Measurements from ENCODE around the gene SARDH.

Gene SARDH, protein sequence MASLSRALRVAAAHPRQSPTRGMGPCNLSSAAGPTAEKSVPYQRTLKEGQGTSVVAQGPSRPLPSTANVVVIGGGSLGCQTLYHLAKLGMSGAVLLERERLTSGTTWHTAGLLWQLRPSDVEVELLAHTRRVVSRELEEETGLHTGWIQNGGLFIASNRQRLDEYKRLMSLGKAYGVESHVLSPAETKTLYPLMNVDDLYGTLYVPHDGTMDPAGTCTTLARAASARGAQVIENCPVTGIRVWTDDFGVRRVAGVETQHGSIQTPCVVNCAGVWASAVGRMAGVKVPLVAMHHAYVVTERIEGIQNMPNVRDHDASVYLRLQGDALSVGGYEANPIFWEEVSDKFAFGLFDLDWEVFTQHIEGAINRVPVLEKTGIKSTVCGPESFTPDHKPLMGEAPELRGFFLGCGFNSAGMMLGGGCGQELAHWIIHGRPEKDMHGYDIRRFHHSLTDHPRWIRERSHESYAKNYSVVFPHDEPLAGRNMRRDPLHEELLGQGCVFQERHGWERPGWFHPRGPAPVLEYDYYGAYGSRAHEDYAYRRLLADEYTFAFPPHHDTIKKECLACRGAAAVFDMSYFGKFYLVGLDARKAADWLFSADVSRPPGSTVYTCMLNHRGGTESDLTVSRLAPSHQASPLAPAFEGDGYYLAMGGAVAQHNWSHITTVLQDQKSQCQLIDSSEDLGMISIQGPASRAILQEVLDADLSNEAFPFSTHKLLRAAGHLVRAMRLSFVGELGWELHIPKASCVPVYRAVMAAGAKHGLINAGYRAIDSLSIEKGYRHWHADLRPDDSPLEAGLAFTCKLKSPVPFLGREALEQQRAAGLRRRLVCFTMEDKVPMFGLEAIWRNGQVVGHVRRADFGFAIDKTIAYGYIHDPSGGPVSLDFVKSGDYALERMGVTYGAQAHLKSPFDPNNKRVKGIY

DNA sequence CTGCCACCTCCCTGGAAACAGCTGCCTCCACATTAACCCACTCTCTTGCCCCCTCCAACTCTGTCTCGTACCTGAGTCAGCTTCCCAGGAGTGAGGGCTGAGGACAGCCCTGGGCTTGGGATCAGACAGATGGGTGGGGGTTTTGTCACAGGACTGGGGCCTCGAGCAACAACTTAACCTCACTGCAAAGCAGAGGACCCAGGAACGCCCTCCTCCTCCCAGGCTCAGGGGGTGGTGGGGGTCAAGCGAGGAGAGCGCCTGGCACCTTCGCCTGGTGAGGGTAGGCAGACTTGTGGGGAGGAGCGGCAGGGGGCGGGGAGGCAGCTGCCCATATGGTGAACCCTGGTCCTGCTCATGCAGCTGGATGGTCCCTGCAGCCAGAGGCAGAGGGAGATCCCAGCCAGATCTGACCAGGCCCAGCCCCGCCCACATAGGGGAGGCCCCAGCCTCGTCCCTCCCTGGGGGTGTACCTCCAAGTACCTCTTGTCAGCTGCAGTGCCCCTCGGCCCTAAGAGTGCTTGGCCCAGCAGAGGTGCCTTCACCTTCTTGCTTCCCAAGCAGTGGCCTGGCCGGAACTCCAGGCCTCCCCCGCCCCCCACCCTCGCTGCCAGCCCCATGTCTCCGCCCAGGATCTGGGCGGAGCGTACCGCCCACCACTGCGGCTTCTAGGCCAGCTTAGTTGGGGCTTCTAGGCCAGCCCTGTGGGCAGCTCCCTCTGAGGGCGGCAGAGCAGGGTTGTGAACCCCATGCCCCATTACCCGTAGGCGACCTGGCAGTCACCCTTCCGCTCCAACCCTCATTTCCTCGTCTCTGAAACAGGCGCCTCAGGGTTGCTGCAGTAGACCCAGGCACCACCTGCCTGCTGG is at the start of gene SARDH:
TSS of gene SARDH (minus strand) at position 579 of the 866 bp plus-strand sequence. CDS start 4,179 bp downstream, outside the sequence.
- DNase-seq (peak; percentile 60), ATAC-seq (peak; percentile 75)
- Mint-ChIP-seq H3K36me3 (ENCODE audit: low read depth) (no peaks in the 10 kb centered on the region), H3K4me1 (peaks cover 12% of the 10 kb centered on the region), H3K27ac (no peak within 1 kb of the TSS), H3K4me3 (peak within 1 kb of the TSS; percentile 11), H3K27me3 (no peaks in the 10 kb centered on the region), H3K9me3 (no peaks in the 10 kb centered on the region)

DNA sequence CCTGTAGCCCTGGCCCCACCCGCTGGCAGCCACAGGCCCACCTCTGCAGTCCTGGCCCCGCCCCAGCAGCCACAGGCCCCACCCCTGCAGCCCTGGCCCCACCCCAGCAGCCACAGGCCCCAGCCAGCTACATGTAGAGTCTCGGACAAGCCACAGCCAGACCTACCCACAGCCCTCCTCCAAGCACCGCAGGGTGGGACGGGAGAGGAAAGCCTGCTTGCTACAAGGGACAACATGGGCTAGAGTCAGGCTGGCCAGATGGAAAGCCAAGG is 49.5 kb upstream of the SARDH start:
- Mint-ChIP-seq H3K27ac (no peak overlapping the region), H3K4me3 (no peak overlapping the region), H3K36me3 (ENCODE audit: low read depth) (no peaks in the 10 kb centered on the region), H3K4me1 (peaks cover 11% of the 10 kb centered on the region), H3K9me3 (no peaks in the 10 kb centered on the region), H3K27me3 (no peaks in the 10 kb centered on the region)
- ATAC-seq (peak; percentile 51), DNase-seq (peak; percentile 16)

DNA sequence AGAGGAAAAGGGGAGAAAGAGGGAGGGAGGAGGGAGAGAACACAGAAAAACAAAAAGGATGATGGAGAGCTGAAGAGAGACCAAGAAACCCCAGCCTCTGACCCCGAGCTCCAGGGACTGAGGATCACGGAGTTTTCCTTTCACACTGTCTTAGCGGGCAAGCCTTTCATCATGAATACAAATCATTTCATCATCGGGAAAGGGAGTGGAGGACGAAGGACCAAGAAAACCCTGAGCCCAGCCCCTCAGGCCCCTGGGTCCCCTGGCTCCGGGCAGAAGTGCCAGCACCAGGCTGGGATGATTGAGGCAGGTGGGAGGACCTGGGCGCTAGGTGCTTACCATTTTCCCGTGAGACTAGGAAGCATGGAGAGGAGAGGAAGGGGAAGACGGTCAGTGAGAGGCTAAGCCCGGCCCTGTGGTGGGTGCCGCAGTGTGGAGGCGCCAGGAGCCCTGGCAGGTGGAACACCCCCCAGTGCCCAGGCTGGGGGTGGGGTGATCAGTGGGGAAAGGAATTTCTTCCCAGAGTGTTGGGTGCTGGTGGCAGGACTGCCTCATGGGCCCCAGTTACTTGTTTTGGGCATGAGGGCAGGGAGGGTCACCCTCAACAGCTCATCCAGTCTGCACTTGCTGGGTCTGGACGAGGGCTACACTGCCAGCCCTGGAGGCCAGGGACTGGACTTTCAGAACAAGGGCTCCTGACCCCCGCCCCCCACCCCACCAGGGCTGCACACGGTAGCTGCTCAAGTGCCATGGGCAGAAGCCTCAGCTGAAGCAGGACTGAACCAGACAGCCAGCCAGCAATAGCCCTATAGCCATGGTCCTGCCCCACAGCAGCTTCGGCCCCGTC is 49.0 kb upstream of the SARDH start:
- Mint-ChIP-seq H3K27ac (no peak overlapping the region), H3K27me3 (no peaks in the 10 kb centered on the region), H3K4me3 (no peak overlapping the region), H3K36me3 (ENCODE audit: low read depth) (no peaks in the 10 kb centered on the region), H3K4me1 (peaks cover 9% of the 10 kb centered on the region), H3K9me3 (no peaks in the 10 kb centered on the region)
- no peak for DNase-seq
- ATAC-seq: no peak

DNA sequence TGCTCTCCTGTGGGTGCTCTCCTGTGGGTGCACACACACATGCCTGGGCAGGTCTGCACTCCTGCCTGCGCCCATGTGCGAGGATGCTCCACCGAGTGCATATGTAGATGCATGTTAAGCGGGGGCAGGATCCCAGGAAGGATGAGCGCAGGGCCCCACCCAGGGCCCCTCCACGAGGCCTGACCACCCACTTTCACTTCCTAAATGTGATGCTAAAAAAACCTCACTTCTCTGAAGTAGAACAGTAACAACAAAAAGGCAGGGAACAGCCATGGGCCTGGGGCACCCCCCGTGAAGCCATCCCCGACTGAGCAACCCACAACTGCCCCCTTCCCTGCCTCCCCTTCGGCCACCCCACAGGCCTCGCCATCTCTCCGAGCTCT is 48.2 kb upstream of the SARDH start:
- H3K27me3 Mint-ChIP-seq: no peaks in the 10 kb centered on the region
- H3K4me3 Mint-ChIP-seq: no peak overlapping the region
- no peaks in the 10 kb centered on the region for H3K36me3 Mint-ChIP-seq (ENCODE audit: low read depth)
- DNase-seq (no peak), ATAC-seq (no peak)
- H3K27ac Mint-ChIP-seq: no peak overlapping the region
- no peaks in the 10 kb centered on the region for H3K9me3 Mint-ChIP-seq
- peaks cover 9% of the 10 kb centered on the region for H3K4me1 Mint-ChIP-seq

DNA sequence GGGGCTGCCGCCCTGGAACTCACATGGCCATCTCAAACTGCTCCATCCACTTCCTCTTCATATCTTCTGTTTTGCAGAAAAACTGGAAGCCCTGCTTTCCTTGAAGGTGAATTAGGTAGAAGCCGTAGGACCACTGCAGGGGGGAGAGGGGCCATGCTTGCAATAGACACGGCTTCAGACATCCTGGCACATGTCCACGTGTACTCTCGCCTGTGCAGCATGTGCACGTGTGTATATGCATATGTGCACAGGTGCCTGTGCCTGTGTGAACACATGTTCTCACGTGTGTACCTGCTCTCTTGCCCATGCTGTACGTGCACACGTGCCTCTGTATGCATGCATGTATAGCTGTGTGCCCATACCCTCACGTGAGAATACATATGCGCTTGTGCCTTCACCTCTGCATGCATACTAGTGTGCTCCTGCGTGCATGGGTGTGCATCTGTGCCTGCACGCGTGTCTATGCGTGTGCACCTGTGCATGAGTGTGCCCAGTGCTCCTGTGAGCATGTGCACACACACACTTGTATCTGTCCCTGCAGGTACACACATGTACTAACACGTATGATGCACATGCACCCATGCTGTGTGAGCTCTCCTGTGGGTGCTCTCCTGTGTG is 47.7 kb upstream of the SARDH start:
- no peaks in the 10 kb centered on the region for H3K27me3 Mint-ChIP-seq
- no peak for ATAC-seq
- DNase-seq: no peak
- no peak overlapping the region for H3K27ac Mint-ChIP-seq
- H3K4me3 Mint-ChIP-seq: no peak overlapping the region
- H3K4me1 Mint-ChIP-seq: peaks cover 9% of the 10 kb centered on the region
- H3K9me3 Mint-ChIP-seq: no peaks in the 10 kb centered on the region
- H3K36me3 Mint-ChIP-seq (ENCODE audit: low read depth): no peaks in the 10 kb centered on the region

DNA sequence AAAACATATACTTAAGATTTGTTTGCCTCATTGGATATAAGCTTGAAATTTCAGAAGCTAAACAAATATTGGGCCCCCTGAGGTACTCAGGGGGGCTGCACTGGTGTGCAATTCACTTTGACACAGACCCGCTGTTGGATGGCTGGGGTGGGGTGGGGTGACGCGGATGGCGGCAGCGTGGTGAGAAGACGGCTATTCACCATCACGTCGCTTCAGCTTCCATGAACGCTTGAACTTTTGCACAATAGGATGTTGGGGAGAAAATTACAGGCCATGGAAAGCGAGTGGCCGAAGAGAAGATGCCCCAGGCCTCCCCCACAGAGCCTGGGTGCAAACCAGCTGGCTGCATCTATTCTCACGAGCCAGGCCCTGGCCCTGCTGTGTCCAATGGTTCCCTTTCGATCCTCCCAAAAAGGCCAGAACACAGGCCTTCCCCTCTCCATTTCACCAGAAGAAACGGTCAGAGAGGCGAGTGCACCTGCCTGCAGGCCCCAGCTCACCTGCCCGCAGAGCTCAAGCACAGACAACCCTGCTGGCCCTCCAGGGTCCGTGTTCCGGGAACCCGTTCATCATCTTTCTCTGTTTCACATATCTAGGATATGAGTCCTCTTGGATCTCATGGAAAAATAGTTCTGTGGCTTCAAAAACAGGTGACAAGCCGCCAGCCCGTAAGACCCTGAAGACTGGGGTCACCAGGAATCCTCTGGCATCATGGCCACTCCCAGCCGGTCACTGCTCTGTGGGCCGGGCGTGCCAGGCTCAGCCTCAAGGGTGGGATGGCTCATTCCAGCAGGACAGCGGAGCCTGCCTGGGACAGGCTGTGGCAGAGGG is 46.8 kb upstream of the SARDH start:
- Mint-ChIP-seq H3K36me3 (ENCODE audit: low read depth) (no peaks in the 10 kb centered on the region), H3K9me3 (no peaks in the 10 kb centered on the region), H3K4me1 (peaks cover 9% of the 10 kb centered on the region), H3K4me3 (no peak overlapping the region), H3K27ac (no peak overlapping the region), H3K27me3 (no peaks in the 10 kb centered on the region)
- ATAC-seq: no peak
- DNase-seq: no peak

DNA sequence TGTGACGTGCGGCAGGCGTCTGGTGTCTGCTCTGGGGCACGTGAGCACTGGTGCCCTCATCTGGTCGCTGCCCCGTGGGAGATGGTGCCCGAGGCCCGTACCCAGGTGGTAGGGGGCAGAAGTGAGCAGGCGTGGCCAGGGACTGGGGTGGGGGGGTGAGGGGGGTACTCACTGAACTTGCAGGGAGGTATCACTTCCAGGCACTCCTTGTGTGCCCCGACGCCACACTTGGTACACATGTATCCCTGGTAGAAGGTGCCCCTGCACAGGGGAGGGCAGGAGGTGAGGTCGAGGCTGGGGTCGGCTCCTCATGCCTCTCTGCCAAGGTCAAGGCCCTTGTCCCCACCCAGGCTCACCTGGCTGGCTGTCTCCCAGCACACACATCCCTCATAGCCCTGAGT is 45.2 kb upstream of the SARDH start:
- Mint-ChIP-seq H3K9me3 (no peaks in the 10 kb centered on the region), H3K4me1 (peaks cover 7% of the 10 kb centered on the region), H3K36me3 (ENCODE audit: low read depth) (no peaks in the 10 kb centered on the region), H3K4me3 (no peak overlapping the region), H3K27ac (no peak overlapping the region), H3K27me3 (no peaks in the 10 kb centered on the region)
- no peak for DNase-seq
- no peak for ATAC-seq

DNA sequence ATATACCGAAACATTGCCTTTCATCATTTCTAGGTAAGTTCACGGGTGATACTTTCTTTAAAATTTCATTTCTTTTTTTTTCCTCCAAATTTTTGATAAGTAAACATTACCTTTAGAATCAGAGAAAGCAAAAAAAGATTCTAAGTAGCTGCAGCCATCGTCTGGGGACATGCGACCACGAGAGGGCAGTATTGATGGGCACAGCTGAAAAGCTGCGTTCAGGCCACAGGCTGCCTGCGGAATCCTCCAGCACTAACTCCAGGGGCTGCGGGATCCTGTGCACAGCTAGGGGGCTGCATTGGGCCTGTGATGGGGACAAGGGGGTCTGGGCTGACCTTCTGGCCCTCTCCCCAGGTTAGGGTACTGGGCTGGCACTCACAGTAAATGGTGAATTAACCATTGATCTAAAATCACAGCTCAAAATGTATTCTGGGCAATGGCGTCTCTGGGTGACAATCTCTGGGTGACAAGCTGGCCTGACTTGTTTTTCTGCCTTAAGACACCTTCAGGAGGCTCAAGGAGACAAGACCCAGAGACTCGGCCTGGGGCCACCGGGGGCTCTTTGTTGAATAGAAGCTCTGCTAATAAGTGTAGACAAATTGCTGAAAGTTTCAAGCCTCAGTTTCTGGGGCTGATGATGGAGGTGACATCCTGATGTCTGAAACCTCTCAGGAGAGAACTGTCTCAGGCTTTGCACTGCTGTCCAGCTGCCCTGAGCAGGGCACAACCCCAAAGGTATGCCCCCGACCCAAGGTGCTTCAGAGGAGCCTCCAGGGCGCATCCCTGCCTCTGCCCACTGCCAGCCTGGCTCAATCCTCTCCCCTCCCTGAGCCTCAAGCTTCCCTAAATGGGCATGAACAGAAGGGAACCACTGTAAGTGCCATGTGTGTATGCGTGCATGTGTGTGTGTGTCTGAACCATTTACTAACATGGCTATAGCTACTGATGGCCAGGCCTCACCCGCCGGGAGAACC is 44.3 kb upstream of the SARDH start:
- Mint-ChIP-seq H3K4me3 (no peak overlapping the region), H3K36me3 (ENCODE audit: low read depth) (no peaks in the 10 kb centered on the region), H3K9me3 (no peaks in the 10 kb centered on the region), H3K27ac (no peak overlapping the region), H3K27me3 (no peaks in the 10 kb centered on the region), H3K4me1 (peaks cover 7% of the 10 kb centered on the region)
- DNase-seq: peak; percentile 73
- ATAC-seq: no peak

DNA sequence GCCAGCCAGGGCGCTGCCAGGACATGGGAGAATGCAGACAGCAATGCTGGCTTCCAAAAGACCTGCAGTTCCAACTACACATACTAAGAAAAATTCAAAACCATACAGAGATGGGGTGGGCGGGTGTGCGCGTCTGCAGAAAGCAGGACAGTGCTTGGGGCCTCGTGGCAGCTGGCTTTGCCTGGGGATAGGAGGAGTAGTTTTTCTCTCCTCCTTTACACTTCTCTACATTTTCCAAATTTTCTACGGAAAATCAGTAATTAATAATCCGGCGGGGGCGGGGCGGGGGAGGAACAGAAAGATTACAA is 43.6 kb upstream of the SARDH start:
- no peak for DNase-seq
- no peaks in the 10 kb centered on the region for H3K9me3 Mint-ChIP-seq

DNA sequence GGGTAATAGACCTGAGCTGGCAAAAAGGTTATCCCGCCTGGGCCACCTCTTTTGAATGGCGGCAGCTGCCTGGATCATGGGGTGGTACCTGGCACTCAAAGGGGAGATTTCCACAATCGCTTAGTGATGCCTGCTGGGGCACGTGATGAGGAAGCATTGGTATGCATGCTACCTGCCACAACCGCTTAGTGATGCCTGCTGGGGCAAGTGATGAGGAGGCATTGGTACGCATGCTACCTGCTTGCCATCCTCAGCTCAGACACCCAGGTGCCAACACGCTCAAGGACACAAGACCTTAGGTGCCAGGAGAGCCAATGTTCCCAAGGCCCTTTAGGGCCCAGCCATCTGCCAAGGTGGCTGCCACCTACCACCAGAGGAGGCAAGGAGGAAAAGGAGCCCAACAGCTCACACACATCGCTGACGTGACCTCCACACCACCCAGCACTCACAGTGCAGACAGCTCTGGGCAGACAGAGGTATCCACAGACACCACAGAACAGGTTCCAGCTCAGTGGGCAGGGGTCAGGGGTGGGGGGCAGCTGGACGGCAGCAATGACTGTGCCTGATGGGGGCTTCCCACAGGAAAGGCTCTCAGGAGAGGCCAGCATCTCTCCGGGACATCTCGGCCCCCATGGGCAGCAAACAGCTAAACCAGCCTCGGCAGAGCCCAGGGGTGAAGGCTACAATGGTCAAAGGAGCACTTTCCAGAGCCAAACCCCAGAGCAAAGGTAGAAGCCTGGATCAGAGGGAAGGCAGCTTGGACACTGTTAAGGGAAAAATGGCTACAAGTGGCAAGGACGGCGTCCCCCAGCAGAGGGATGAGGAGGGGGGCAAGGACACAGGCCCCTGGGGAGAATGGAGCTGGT is 43.0 kb upstream of the SARDH start:
- Mint-ChIP-seq H3K36me3 (ENCODE audit: low read depth) (no peaks in the 10 kb centered on the region), H3K4me1 (peaks cover 5% of the 10 kb centered on the region), H3K4me3 (no peak overlapping the region), H3K27me3 (no peaks in the 10 kb centered on the region), H3K9me3 (no peaks in the 10 kb centered on the region), H3K27ac (no peak overlapping the region)
- DNase-seq: no peak
- ATAC-seq: no peak

More for the DNA sequence above, 43.6 kb upstream of the SARDH start:
- ATAC-seq: no peak
- Mint-ChIP-seq H3K4me1 (peaks cover 7% of the 10 kb centered on the region), H3K27me3 (no peaks in the 10 kb centered on the region), H3K27ac (no peak overlapping the region), H3K36me3 (ENCODE audit: low read depth) (no peaks in the 10 kb centered on the region), H3K4me3 (no peak overlapping the region)

DNA sequence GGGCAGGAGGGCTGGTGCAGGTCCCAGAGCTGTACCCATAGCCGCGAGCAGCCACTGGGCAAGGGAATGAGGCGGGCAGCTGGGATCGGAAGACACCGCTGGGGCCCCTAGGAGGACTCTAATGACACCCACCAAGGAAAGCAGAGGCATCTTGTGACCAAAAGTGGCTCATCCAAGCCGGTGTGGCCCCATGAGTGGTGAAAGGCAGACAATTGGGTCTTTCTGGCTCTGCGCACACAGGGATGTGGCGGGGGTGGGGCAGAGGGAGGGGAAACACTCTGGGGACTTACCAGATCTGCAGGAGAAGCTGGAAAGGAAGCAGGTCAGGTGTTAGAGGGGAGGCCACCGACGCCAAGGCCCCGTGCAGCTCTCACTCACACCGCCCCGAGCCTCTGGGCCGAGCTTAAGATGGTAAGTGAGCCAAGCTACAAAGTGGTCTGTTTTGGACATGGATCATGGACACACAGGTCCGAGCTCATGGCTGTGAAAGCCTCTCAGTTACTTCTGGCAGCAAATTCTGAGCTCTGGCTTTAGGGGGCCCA is 42.3 kb upstream of the SARDH start:
- Mint-ChIP-seq H3K27ac (no peak overlapping the region), H3K36me3 (ENCODE audit: low read depth) (peaks cover under 1% of the 10 kb centered on the region)

More for the DNA sequence above, 42.3 kb upstream of the SARDH start:
- Mint-ChIP-seq H3K27me3 (no peaks in the 10 kb centered on the region), H3K4me3 (no peak overlapping the region), H3K4me1 (peaks cover 3% of the 10 kb centered on the region), H3K9me3 (no peaks in the 10 kb centered on the region)
- ATAC-seq (no peak), DNase-seq (no peak)
